GM10248 (cell line): ENCODE results near the gene ERBB4.

ENCODE experiments used
- CTCF ChIA-PET: fragments of 300-600 bp; sonication (Branson Sonifier 250); formaldehyde crosslinking; extraction: SDS; loops from one replicate; lab custom pipeline; 2021; ENCODE audit warnings: antibody characterized with exemption; lab: Yijun Ruan, JAX
- POLR2A ChIA-PET: fragments of 350-650 bp; sonication (Branson Sonifier 250); formaldehyde crosslinking; extraction: SDS; loops from one replicate; lab custom pipeline; 2020; ENCODE audit warnings: antibody characterized with exemption; lab: Yijun Ruan, JAX
- DNase-seq: peaks from one replicate; pipeline ENCODE4 v3.0.0; 2012; ENCODE audit errors: extremely low spot score
- TF ChIP-seq, protein P1 (sequence below): IDR thresholded peaks from 2 replicates; pipeline ENCODE4 v1.5.1; 2012; ENCODE audit warnings: mild to moderate bottlenecking, low read depth; ENCODE audit errors: extremely low read depth, missing control alignments, control extremely low read depth

Gene ERBB4

DNA sequence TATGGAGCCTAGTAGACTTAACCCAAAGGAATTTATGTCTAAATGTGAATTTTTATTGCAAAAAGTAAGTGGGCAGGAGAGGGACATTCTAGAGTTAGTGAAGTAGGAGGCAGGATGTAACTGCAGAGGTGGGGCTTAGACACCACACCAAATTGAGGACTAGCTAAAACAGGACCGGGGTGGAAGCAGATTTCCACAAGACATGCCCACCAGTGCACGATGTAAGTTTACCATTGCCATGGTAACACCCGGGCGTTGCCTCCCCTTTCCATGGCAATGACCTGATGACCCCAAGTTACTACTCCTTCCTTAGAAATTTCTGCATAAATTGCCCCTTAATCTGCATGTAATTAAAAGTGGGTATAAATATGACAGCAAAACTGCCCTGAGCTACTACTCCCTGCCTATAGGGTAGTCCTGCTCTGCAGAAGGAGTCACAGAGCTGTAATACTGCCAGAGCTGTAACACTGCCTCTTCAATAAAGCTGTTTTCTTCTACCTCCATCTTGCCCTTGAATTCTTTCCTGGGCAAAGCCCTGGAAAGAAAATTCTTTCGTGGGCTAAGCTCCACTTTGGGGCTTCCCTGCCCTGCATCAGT lies 509.7 kb downstream of the ERBB4 start:
- CTCF ChIA-PET, result interaction anchor here (1.0 to 1.5 kb wide), 5 partner anchors 9 to 32 kb away, joined by 3 to 6 read pairs (median 3); no protein-coding TSS in a partner anchor
- POLR2A ChIA-PET, result no interaction called here
- TF ChIP-seq, protein P1, sequence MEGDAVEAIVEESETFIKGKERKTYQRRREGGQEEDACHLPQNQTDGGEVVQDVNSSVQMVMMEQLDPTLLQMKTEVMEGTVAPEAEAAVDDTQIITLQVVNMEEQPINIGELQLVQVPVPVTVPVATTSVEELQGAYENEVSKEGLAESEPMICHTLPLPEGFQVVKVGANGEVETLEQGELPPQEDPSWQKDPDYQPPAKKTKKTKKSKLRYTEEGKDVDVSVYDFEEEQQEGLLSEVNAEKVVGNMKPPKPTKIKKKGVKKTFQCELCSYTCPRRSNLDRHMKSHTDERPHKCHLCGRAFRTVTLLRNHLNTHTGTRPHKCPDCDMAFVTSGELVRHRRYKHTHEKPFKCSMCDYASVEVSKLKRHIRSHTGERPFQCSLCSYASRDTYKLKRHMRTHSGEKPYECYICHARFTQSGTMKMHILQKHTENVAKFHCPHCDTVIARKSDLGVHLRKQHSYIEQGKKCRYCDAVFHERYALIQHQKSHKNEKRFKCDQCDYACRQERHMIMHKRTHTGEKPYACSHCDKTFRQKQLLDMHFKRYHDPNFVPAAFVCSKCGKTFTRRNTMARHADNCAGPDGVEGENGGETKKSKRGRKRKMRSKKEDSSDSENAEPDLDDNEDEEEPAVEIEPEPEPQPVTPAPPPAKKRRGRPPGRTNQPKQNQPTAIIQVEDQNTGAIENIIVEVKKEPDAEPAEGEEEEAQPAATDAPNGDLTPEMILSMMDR, result no peak
- no peak for DNase-seq

DNA sequence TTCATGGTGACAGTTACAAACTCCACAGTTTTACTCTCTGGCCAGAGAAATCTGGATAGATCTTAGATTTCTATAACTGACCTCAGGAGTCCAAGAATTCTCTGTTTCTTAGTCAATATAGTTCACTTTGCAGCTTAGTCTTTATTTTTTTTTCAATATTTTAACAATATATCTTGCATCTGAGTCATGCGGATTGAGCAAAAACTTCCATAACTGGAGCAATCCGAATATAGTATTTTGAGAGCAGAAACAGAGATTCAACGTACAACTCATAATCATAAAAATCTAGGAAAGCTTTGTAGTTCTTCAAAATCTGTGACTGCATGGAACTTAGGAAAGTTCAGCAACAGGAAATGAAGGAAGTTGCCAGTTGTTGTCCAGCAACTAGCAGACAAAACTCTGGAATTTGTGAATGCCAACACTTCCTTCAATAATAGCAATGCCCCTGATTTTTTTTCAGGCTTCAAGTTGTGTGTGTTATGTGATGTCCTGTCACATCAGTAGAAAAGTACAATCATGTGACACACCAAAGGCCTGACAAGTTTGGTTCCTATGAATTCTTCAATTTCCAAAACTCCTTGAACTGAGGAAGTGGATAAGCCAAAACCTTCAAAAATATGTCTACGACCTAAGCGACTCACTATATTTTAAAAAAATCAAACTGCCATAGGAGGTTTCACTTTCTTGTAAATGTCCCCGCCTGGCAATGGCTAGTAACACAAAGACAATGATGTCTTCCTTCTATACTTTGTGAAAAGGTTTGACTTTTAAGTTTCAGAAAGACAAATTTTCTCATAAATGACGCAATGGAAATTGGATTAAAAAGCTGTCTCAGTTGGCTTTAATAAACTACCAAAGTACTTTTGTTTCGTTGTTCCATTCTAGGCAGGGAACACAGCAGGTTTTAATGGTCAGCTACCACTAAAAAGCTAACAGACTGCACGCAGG lies 510.6 kb downstream of the ERBB4 start:
- CTCF ChIA-PET, result interaction anchor here (1.2 to 1.4 kb wide), 3 partner anchors 8 to 33 kb away, joined by 3 to 6 read pairs (median 3); no protein-coding TSS in a partner anchor
- DNase-seq, result no peak
- TF ChIP-seq, protein P1, result no peak
- POLR2A ChIA-PET, result no interaction called here

DNA sequence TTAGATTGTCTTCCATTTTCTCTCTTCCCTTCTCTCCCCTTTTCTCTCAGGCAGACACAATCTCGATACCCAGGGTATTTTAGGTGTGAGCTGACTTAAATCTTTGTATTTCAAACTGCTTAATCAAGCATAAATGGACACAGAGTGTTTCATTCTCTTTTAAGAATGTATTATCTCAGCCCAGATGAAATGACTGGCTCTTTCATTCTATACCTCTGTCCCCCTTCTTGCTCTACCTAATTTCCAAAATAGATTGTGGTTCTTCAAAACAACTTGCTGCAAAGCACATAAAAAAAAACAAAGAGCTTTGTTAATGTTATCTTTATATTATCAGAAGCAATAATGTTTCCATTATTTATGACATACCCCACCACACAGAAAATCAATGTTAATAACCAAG lies 514.6 kb downstream of the ERBB4 start:
- TF ChIP-seq, protein P1, result no peak
- ChIA-PET CTCF (interaction anchor here (1.2 to 1.7 kb wide), 2 partner anchors 10 to 85 kb away, joined by 3 read pairs; no protein-coding TSS in a partner anchor), POLR2A (no interaction called here)
- no peak for DNase-seq

DNA sequence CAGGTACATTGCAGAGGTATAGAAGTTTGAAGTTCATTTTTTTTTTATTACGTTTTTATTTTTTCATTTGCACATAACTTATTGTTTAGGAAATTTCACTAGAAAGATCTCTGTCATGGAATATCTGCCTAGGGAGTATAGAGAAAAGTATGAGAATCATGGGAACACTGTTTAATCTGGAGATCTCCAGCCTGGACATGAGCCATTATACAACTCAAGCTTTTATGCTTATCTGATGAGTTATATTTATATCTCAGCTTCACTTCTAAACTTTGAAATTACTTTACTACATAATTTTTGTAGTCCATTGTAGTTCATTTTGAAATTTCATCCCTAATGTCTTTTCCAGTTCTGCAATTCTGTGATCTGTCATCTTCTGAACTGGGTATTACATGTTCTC lies 515.6 kb downstream of the ERBB4 start:
- ChIA-PET POLR2A (no interaction called here), CTCF (interaction anchor here (1.2 kb wide), 1 partner anchor 13 kb away, joined by 5 read pairs; no protein-coding TSS in a partner anchor)
- no peak for DNase-seq
- TF ChIP-seq, protein P1, result no peak

DNA sequence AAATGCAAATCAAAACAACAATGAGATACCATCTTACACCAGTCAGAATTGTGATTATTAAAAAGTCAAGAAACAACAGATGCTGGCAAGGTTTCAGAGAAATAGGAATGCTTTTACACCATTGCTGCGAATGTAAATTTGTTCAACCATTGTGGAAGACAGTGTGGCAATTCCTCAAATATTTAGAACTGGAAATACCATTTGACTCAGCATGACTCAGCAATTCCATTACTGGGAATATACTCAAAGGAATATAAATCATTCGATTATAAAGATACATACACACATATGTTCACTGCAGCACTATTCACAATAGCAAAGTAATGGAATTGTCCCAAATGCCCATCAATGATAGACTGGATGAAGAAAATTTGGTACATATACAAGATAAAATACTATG lies 516.7 kb downstream of the ERBB4 start:
- TF ChIP-seq, protein P1, result no peak
- no peak for DNase-seq
- ChIA-PET CTCF (interaction anchor here (1.2 kb wide), 1 partner anchor 12 kb away, joined by 5 read pairs; no protein-coding TSS in a partner anchor), POLR2A (no interaction called here)

DNA sequence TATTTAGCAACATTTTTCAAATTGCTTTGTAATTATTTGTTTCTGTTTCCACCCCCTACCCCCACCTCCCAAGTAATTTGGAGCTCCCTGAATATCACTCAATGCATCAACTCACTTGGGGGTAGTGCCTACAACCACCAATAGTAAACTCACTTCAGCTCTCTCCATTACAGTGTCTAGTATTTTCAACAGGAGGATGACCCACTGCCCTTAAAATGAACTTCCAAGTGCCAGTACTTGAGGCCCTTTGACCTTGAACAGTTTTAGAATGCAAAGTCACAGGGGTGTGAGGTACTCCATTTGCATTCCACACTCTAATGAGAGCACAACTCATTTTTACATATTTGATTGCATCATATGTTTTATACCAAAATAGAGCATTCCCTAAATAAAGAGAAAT lies 523.0 kb downstream of the ERBB4 start:
- TF ChIP-seq, protein P1, result no peak
- DNase-seq, result no peak
- ChIA-PET POLR2A (no interaction called here), CTCF (no interaction called here)
